ENCODE measurements around the gene FHOD3.

Gene FHOD3

DNA sequence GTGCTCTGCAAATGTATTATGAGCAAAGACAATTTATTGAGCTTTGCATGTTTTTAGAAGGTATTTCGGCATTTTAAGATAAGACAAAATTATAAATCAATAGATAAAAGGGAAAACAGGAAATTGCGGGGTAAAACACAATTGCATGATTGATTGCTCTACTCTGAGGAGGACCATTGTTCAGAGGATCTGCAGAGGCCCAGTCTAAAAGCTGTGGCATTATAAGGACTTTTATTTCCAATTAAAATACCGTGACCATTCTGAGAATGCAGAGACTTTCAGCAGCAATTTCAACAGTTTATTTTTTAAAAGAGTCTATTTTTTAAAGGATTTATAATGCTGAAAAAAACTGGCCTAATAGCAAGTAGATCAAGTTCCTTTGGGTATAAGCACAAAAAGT lies 469.3 kb downstream of the FHOD3 start:
- no peak for DNase-seq

GRCh38 chr18:36769172-36769571 lies 471.7 kb downstream of the FHOD3 start:
- no peak for DNase-seq

- no peak for DNase-seq
Observed at GRCh38 chr18:36769611-36770314, 472.2 kb downstream of the FHOD3 start.

- no peak for DNase-seq
Observed at GRCh38 chr18:36770315-36770946, 472.9 kb downstream of the FHOD3 start.

- no peak for DNase-seq
Observed at GRCh38 chr18:36771245-36771644, 473.7 kb downstream of the FHOD3 start.

DNA sequence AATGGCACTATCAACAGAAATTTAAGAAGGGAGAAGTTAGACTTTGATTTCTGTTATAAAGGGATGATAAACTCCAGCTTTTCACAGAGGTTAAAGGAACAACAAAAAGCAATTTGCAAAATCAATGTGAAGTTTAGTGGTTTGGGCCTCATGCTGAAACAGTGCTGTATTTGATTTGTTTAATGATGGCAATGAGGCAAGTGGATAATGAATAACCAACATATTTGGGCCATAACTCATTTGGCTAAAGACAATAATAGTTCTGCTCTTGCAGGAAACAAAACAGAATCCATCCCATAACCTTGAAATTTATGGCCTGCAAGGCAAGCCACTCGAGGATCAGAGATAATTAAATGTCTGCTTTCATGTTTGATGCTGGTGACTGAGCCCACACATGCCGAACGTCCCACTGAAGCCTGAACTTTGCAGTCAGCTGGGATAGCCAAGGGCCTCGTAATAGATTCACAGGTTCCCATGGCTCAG lies 474.8 kb downstream of the FHOD3 start:
- DNase-seq: no peak

- no peak for DNase-seq
Observed at GRCh38 chr18:36775396-36775795, 477.9 kb downstream of the FHOD3 start.

- DNase-seq: no peak
Observed at GRCh38 chr18:36776650-36777049, 479.1 kb downstream of the FHOD3 start.

DNA sequence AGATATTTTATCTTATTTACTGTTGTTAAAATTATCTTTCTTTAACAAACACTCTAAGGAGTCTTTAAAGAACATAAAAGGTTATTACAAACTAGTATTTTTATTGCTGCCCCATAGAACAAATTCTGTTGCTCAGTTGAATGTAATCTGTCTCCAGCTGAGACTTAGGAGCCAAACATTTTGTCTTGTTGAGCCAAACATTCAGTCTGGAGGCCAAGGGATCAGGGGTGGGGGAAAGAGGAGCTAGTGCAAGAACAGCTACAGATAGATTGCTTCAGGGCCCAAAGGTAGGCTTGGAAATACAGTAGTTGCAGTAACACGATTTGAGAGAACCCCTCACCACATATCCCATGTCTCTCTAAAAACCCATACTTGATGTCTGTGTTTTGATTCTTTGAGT lies 480.1 kb downstream of the FHOD3 start:
- no peak for DNase-seq

DNA sequence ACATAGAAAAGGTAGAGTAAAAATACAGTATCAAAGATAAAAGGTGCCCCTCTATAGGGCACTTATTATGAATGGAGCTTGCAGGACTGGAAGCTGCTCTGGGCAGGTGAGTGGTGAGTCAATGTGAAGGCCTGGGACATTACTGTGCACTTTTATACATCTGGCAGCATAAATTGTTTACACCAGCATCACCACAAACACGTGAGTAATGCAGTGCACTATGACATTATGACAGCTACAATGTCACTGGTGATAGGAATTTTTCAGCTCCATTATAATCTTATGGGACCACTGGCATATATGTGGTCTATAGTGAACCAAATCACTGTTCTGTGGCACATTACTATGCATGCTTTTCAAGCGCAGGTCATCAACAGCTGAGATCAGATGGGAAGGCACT lies 483.2 kb downstream of the FHOD3 start:
- no peak for DNase-seq

DNA sequence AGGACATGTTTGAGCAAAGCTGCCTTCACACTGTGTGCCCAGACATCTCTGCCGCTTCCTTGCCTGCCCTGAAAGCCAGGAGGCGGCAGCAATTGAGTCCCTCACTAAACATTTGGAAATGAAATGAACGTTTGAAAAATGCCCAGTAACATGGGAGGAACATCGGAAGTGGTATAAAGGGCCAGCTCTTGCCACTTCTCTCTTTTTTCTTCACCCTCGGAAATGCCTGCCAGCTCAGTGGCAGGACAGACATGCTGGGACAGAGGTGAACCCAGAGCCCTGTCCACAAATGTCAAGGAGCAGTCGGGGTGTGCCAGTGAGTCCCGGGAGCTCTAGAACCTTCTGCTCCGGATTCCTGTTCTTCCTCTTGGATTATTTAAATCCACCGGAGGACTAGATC lies 485.2 kb downstream of the FHOD3 start:
- DNase-seq: no peak

GRCh38 chr18:36783792-36784191 lies 486.3 kb downstream of the FHOD3 start:
- DNase-seq: no peak

DNA sequence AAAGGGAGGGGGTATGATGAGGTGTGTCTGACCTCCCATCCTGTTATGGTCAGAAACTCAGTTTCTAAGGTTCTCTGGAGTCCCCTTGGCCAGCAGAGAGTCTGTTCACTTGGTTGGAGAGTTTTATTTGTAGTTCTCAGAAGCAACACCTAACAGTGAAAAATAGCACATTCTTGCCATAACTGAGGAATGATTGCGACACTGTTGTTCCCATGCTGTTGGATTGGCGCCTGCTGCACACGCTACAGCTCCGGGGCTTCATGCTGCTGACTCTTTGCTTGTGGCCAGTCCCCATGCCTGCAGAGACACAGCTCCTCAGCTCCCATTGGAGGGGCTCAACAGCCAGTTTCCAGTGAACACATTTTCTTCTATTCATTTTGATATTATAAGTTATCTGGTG lies 489.2 kb downstream of the FHOD3 start:
- DNase-seq: no peak

DNA sequence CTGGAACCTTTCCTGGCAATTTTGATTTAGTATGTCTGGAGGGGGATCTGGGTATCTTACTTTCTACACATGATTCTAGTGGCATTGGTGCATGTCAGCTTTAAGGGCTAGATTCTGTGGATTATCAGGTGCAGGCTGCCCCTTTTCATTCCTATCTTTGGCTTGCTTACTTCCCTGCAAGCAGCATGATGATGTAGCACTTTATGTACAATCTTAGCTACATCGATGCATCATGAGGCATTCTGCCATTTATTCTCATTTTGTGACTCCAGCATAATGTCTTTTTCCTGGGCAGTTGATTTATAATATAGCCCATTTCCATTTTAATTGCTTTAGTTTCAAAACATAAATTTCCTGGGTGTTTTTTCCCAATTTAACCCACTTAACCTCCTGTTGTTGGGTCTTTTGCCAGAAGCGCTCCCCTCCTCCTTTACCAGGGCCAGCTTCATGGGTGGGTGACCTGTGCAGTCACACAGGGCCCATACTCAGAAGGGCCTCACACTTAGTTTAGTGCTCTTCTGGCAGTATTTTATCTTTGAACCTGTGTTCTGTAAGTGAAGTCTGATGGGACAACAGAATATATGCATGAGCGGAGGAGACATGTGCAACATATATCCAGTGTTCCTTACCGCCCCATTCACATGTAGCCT lies 495.2 kb downstream of the FHOD3 start:
- DNase-seq: no peak

- DNase-seq: no peak
Observed at GRCh38 chr18:36798738-36799473, 501.4 kb downstream of the FHOD3 start.

- no peak for DNase-seq
Observed at GRCh38 chr18:36805105-36805504, 507.6 kb downstream of the FHOD3 start.

GRCh38 chr18:36808681-36809080 lies 511.2 kb downstream of the FHOD3 start:
- DNase-seq: no peak

GRCh38 chr18:36809590-36810381 lies 512.3 kb downstream of the FHOD3 start:
- peak; percentile 21 for DNase-seq

- DNase-seq: no peak
Observed at GRCh38 chr18:36811430-36811829, 513.9 kb downstream of the FHOD3 start.

DNA sequence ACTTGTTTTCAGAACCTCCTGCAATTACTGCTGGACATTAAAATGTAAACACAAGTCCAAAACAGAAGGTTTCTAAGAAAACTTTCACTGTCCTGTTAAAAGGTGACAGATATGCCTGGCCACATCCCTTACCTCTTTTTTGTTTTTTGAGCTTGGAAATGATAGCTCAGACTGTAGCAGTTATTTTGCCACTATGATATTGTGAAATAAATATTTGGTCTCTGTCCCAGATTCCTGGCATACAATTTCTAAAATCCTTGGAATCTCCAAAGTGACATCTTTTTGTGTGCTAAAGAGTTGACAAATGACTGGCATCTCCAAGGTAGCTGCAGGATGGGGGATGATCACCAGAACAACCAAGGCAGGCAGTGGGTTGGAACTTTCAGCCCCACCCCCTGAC lies 514.4 kb downstream of the FHOD3 start:
- DNase-seq: no peak

- DNase-seq: no peak
Observed at GRCh38 chr18:36812678-36813077, 515.2 kb downstream of the FHOD3 start.

DNA sequence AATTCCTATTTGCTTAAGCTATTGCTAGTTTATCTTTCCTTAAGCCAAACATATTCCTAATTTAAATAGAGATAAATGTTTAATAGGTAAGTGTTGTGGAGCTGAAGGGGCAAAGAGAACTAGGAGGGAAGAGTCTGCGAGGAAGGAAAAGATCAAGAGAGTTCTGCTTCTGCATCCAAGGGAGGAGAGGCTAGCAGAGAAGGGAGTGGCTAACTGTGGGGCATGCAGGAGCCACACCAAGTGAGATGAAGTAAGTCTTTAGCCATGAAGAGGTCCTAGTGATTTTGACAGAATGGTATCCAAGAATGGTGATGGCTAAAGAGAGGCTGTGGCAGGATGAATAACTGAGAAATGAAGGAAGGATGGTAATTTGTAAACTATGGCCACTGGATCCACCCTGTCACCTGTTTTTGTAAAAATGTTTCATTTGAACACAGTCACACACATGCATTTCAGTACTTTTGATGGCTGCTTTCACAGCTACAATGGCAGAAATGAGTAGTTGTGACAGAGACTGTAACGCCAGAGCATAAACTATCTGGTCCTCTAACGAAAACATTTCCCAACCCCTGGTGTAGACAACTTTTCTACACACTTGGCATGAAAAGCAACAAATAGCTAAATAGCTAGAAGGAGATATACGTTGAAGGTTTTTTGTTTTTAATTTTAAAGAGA lies 515.7 kb downstream of the FHOD3 start:
- DNase-seq: no peak

Measured in effector CD4-positive, alpha-beta T cell (primary cell).